ENCODE measurements around the gene OTOF.

Gene OTOF

GRCh38 chr2:26460613-26461031, 17.3 kb downstream of the OTOF start:
- Histone ChIP-seq H3K9ac (ENCODE audit: low read depth, low read length) (no peak overlapping the region), H3K36me3 (ENCODE audit: control insufficient read depth, insufficient read depth, low read length) (no peaks in the 10 kb centered on the region), H3K4me1 (ENCODE audit: control insufficient read depth, insufficient read depth, low read length) (no peaks in the 10 kb centered on the region), H3K27me3 (ENCODE audit: control insufficient read depth, insufficient read depth, low read length) (no peaks in the 10 kb centered on the region), H3K9me3 (ENCODE audit: control insufficient read depth, insufficient read depth, low read length) (no peaks in the 10 kb centered on the region), H3K4me3 (ENCODE audit: low read depth, low read length) (no peak overlapping the region)

- no peaks in the 10 kb centered on the region for H3K36me3 ChIP-seq (ENCODE audit: control insufficient read depth, insufficient read depth, low read length)
Observed at GRCh38 chr2:26459991-26460612, 17.8 kb downstream of the OTOF start.

GRCh38 chr2:26458365-26459042, 19.4 kb downstream of the OTOF start:
- no peak overlapping the region for H3K4me3 ChIP-seq (ENCODE audit: low read depth, low read length)
- H3K9ac ChIP-seq (ENCODE audit: low read depth, low read length) = no peak overlapping the region

More at GRCh38 chr2:26459991-26460612, 17.8 kb downstream of the OTOF start:
- Histone ChIP-seq H3K4me3 (ENCODE audit: low read depth, low read length) (no peak overlapping the region), H3K9ac (ENCODE audit: low read depth, low read length) (no peak overlapping the region), H3K9me3 (ENCODE audit: control insufficient read depth, insufficient read depth, low read length) (no peaks in the 10 kb centered on the region), H3K27me3 (ENCODE audit: control insufficient read depth, insufficient read depth, low read length) (no peaks in the 10 kb centered on the region), H3K4me1 (ENCODE audit: control insufficient read depth, insufficient read depth, low read length) (no peaks in the 10 kb centered on the region)

GRCh38 chr2:26457695-26458364, 20.1 kb downstream of the OTOF start:
- H3K4me3 ChIP-seq (ENCODE audit: low read depth, low read length) = no peak overlapping the region
- H3K36me3 ChIP-seq (ENCODE audit: control insufficient read depth, insufficient read depth, low read length) = no peaks in the 10 kb centered on the region
- no peak overlapping the region for H3K9ac ChIP-seq (ENCODE audit: low read depth, low read length)
- no peaks in the 10 kb centered on the region for H3K4me1 ChIP-seq (ENCODE audit: control insufficient read depth, insufficient read depth, low read length)
- no peaks in the 10 kb centered on the region for H3K9me3 ChIP-seq (ENCODE audit: control insufficient read depth, insufficient read depth, low read length)
- no peaks in the 10 kb centered on the region for H3K27me3 ChIP-seq (ENCODE audit: control insufficient read depth, insufficient read depth, low read length)

More at GRCh38 chr2:26458365-26459042, 19.4 kb downstream of the OTOF start:
- Histone ChIP-seq H3K36me3 (ENCODE audit: control insufficient read depth, insufficient read depth, low read length) (no peaks in the 10 kb centered on the region), H3K9me3 (ENCODE audit: control insufficient read depth, insufficient read depth, low read length) (no peaks in the 10 kb centered on the region), H3K27me3 (ENCODE audit: control insufficient read depth, insufficient read depth, low read length) (no peaks in the 10 kb centered on the region), H3K4me1 (ENCODE audit: control insufficient read depth, insufficient read depth, low read length) (no peaks in the 10 kb centered on the region)

GRCh38 chr2:26457251-26457666, 20.7 kb downstream of the OTOF start:
- H3K36me3 ChIP-seq (ENCODE audit: control insufficient read depth, insufficient read depth, low read length) = no peaks in the 10 kb centered on the region
- no peaks in the 10 kb centered on the region for H3K27me3 ChIP-seq (ENCODE audit: control insufficient read depth, insufficient read depth, low read length)
- no peaks in the 10 kb centered on the region for H3K9me3 ChIP-seq (ENCODE audit: control insufficient read depth, insufficient read depth, low read length)
- no peaks in the 10 kb centered on the region for H3K4me1 ChIP-seq (ENCODE audit: control insufficient read depth, insufficient read depth, low read length)
- H3K9ac ChIP-seq (ENCODE audit: low read depth, low read length) = no peak overlapping the region
- H3K4me3 ChIP-seq (ENCODE audit: low read depth, low read length) = no peak overlapping the region

GRCh38 chr2:26456440-26457250, 21.3 kb downstream of the OTOF start:
- Histone ChIP-seq H3K36me3 (ENCODE audit: control insufficient read depth, insufficient read depth, low read length) (no peaks in the 10 kb centered on the region), H3K4me3 (ENCODE audit: low read depth, low read length) (no peak overlapping the region), H3K9ac (ENCODE audit: low read depth, low read length) (no peak overlapping the region)

GRCh38 chr2:26455670-26456439, 22.1 kb downstream of the OTOF start:
- Histone ChIP-seq H3K9ac (ENCODE audit: low read depth, low read length) (no peak overlapping the region), H3K4me1 (ENCODE audit: control insufficient read depth, insufficient read depth, low read length) (no peaks in the 10 kb centered on the region)

More at GRCh38 chr2:26456440-26457250, 21.3 kb downstream of the OTOF start:
- Histone ChIP-seq H3K4me1 (ENCODE audit: control insufficient read depth, insufficient read depth, low read length) (no peaks in the 10 kb centered on the region), H3K27me3 (ENCODE audit: control insufficient read depth, insufficient read depth, low read length) (no peaks in the 10 kb centered on the region), H3K9me3 (ENCODE audit: control insufficient read depth, insufficient read depth, low read length) (no peaks in the 10 kb centered on the region)

GRCh38 chr2:26455037-26455669, 22.8 kb downstream of the OTOF start:
- H3K9me3 ChIP-seq (ENCODE audit: control insufficient read depth, insufficient read depth, low read length) = no peaks in the 10 kb centered on the region
- no peaks in the 10 kb centered on the region for H3K36me3 ChIP-seq (ENCODE audit: control insufficient read depth, insufficient read depth, low read length)
- H3K9ac ChIP-seq (ENCODE audit: low read depth, low read length) = no peak overlapping the region
- no peaks in the 10 kb centered on the region for H3K27me3 ChIP-seq (ENCODE audit: control insufficient read depth, insufficient read depth, low read length)
- no peak overlapping the region for H3K4me3 ChIP-seq (ENCODE audit: low read depth, low read length)
- H3K4me1 ChIP-seq (ENCODE audit: control insufficient read depth, insufficient read depth, low read length) = no peaks in the 10 kb centered on the region

More at GRCh38 chr2:26455670-26456439, 22.1 kb downstream of the OTOF start:
- Histone ChIP-seq H3K27me3 (ENCODE audit: control insufficient read depth, insufficient read depth, low read length) (no peaks in the 10 kb centered on the region), H3K36me3 (ENCODE audit: control insufficient read depth, insufficient read depth, low read length) (no peaks in the 10 kb centered on the region), H3K9me3 (ENCODE audit: control insufficient read depth, insufficient read depth, low read length) (no peaks in the 10 kb centered on the region), H3K4me3 (ENCODE audit: low read depth, low read length) (no peak overlapping the region)

GRCh38 chr2:26454561-26455001, 23.3 kb downstream of the OTOF start:
- H3K36me3 ChIP-seq (ENCODE audit: control insufficient read depth, insufficient read depth, low read length) = no peaks in the 10 kb centered on the region
- H3K9ac ChIP-seq (ENCODE audit: low read depth, low read length) = no peak overlapping the region
- H3K4me3 ChIP-seq (ENCODE audit: low read depth, low read length) = no peak overlapping the region
- no peaks in the 10 kb centered on the region for H3K9me3 ChIP-seq (ENCODE audit: control insufficient read depth, insufficient read depth, low read length)
- H3K27me3 ChIP-seq (ENCODE audit: control insufficient read depth, insufficient read depth, low read length) = no peaks in the 10 kb centered on the region
- no peaks in the 10 kb centered on the region for H3K4me1 ChIP-seq (ENCODE audit: control insufficient read depth, insufficient read depth, low read length)

GRCh38 chr2:26453421-26454329, 24.2 kb downstream of the OTOF start:
- no peaks in the 10 kb centered on the region for H3K27me3 ChIP-seq (ENCODE audit: control insufficient read depth, insufficient read depth, low read length)
- H3K36me3 ChIP-seq (ENCODE audit: control insufficient read depth, insufficient read depth, low read length) = no peaks in the 10 kb centered on the region
- no peaks in the 10 kb centered on the region for H3K9me3 ChIP-seq (ENCODE audit: control insufficient read depth, insufficient read depth, low read length)
- no peaks in the 10 kb centered on the region for H3K4me1 ChIP-seq (ENCODE audit: control insufficient read depth, insufficient read depth, low read length)
- no peak overlapping the region for H3K9ac ChIP-seq (ENCODE audit: low read depth, low read length)
- no peak overlapping the region for H3K4me3 ChIP-seq (ENCODE audit: low read depth, low read length)

All from iPS-15b (cell line).